HepG2 (cell line): ENCODE results near the gene SH2D1B.

Source experiments
- CCAR2 ChIP-seq: fragments of 200-400 bp; formaldehyde crosslinking; optimal IDR thresholded peaks from 2 replicates; pipeline ENCODE3; 2018; ENCODE audit warnings: low read depth, mild to moderate bottlenecking, low read length, moderate library complexity
- HCFC1 ChIP-seq: fragments of 150-350 bp; IDR thresholded peaks from 2 replicates; pipeline ENCODE4 v1.6.1; 2014; ENCODE audit warnings: low read depth, low read length
- MYC ChIP-seq: sonication (generic); formaldehyde crosslinking; IDR thresholded peaks from 2 replicates; pipeline ENCODE4 v1.9.0; 2021; ENCODE audit warnings: missing genetic modification reagents, borderline replicate concordance
- NR3C1 ChIP-seq: sonication (generic); formaldehyde crosslinking; IDR thresholded peaks from 2 replicates; pipeline ENCODE4 v1.4.0; 2020; ENCODE audit warnings: missing genetic modification reagents
- SP1 ChIP-seq, 2 experiments: fragments of 450-650 bp in 1 of 2; sonication (generic) in 1 of 2; formaldehyde crosslinking in 1 of 2; IDR thresholded peaks; 2 replicates each; pipeline versions ENCODE4 v1.4.0 to v1.6.1; 2016 to 2020; ENCODE audit warnings: missing genetic modification reagents in 1 of 2
- SRSF1 ChIP-seq: fragments of 200-400 bp; formaldehyde crosslinking; optimal IDR thresholded peaks from 2 replicates; pipeline ENCODE3; 2017; ENCODE audit warnings: mild to moderate bottlenecking, low read depth, low read length, moderate library complexity
- ZNF260 ChIP-seq: sonication (generic); formaldehyde crosslinking; IDR thresholded peaks from 2 replicates; pipeline ENCODE4 v1.4.0; 2020; ENCODE audit warnings: missing genetic modification reagents, low read depth, mild to moderate bottlenecking, borderline replicate concordance
- TF ChIP-seq, protein P1 (sequence below): sonication (generic); formaldehyde crosslinking; IDR thresholded peaks from 2 replicates; pipeline ENCODE4 v1.5.0; 2020; ENCODE audit warnings: mild to moderate bottlenecking, missing genetic modification reagents, moderate library complexity

- TF ChIP-seq, protein P1, sequence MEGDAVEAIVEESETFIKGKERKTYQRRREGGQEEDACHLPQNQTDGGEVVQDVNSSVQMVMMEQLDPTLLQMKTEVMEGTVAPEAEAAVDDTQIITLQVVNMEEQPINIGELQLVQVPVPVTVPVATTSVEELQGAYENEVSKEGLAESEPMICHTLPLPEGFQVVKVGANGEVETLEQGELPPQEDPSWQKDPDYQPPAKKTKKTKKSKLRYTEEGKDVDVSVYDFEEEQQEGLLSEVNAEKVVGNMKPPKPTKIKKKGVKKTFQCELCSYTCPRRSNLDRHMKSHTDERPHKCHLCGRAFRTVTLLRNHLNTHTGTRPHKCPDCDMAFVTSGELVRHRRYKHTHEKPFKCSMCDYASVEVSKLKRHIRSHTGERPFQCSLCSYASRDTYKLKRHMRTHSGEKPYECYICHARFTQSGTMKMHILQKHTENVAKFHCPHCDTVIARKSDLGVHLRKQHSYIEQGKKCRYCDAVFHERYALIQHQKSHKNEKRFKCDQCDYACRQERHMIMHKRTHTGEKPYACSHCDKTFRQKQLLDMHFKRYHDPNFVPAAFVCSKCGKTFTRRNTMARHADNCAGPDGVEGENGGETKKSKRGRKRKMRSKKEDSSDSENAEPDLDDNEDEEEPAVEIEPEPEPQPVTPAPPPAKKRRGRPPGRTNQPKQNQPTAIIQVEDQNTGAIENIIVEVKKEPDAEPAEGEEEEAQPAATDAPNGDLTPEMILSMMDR (CRISPR knock-in tag): no peak
- TF ChIP-seq NR3C1 (CRISPR knock-in tag) (no peak), CCAR2 (no peak), HCFC1 (no peak), SP1 (IDR thresholded peaks at IDR 0.05) (no peak), SP1 (CRISPR knock-in tag; IDR thresholded peaks at IDR 0.05) (no peak), ZNF260 (no peak), SRSF1 (no peak), MYC (CRISPR knock-in tag) (no peak)
Observed at GRCh38 chr1:162388083-162388594, 23.8 kb downstream of the SH2D1B start.
